IMR-90 (cell line): ENCODE measurements around the gene TEDC1. TPM values are rescaled to one million over a fixed set of nuclear protein-coding genes. Genes with fewer than 3 reads are reported as not detected.

ENCODE experiments used
- ATAC-seq: fragments of 200-7000 bp; cut with Tn5 transposase; 2 replicates; pipeline ENCODE4 v1.9.1; 2020; ENCODE audit warnings: low read depth, mild to moderate bottlenecking, moderate library complexity
- BruUV-seq: library from RNA; stranded (reverse); fragments of 400-500 nt; replicated peaks from 2 replicates; lab custom pipeline; 2021; lab: Mats Ljungman, UMichigan
- CTCF ChIA-PET: fragments of 300-600 bp; formaldehyde crosslinking; extraction: SDS; loops from one replicate; lab custom pipeline; 2021; ENCODE audit warnings: antibody characterized with exemption; lab: Yijun Ruan, JAX
- POLR2A ChIA-PET: fragments of 300-600 bp; sonication (Branson Sonifier 250); formaldehyde crosslinking; loops from one replicate; lab custom pipeline; 2022; ENCODE audit warnings: antibody characterized with exemption; ENCODE audit not compliant: unreplicated experiment; lab: Charles Lee
- DNase-seq: peaks from one replicate; pipeline ENCODE4 v3.0.0; 2013
- H2AFZ ChIP-seq: replicated peaks from 2 replicates; pipeline ENCODE3; 2013; ENCODE audit warnings: low read length, mild to moderate bottlenecking; ENCODE audit not compliant: poor library complexity
- H2AK5ac ChIP-seq: 2 replicates; pipeline ENCODE4 v1.6.1; 2013; ENCODE audit warnings: low read depth, low read length, inconsistent platforms
- H2AK9ac ChIP-seq: replicated peaks from 2 replicates; pipeline ENCODE3; 2013; ENCODE audit warnings: mild to moderate bottlenecking, low read depth, low read length, moderate library complexity; ENCODE audit not compliant: poor library complexity
- H2BK120ac ChIP-seq: 2 replicates; pipeline ENCODE4 v1.6.1; 2013; ENCODE audit warnings: low read depth, low read length, inconsistent platforms
- H2BK15ac ChIP-seq: 3 replicates; pipeline ENCODE4 v1.6.1; 2013; ENCODE audit warnings: low read depth, low read length, inconsistent platforms
- H2BK20ac ChIP-seq: 2 replicates; pipeline ENCODE4 v1.6.1; 2013; ENCODE audit warnings: low read depth, mild to moderate bottlenecking, inconsistent platforms, low read length, moderate library complexity
- H2BK5ac ChIP-seq: 2 replicates; pipeline ENCODE4 v1.6.1; 2013; ENCODE audit warnings: mild to moderate bottlenecking, low read depth, low read length, inconsistent platforms; ENCODE audit not compliant: poor library complexity, severe bottlenecking
- H3K14ac ChIP-seq: replicated peaks from 2 replicates; pipeline ENCODE4 v1.6.1; 2013; ENCODE audit warnings: low read depth, low read length, inconsistent platforms
- H3K18ac ChIP-seq: 2 replicates; pipeline ENCODE4 v1.6.1; 2013; ENCODE audit warnings: low read depth, low read length, control low read depth
- H3K23ac ChIP-seq: 2 replicates; pipeline ENCODE4 v1.6.1; 2013; ENCODE audit warnings: low read depth, low read length, inconsistent platforms
- H3K27ac ChIP-seq: 2 replicates; pipeline ENCODE4 v1.5.1; 2013; ENCODE audit warnings: mild to moderate bottlenecking, control low read depth, low read length; ENCODE audit not compliant: insufficient read depth
- H3K27me3 ChIP-seq: 2 replicates; pipeline ENCODE4 v1.6.1; 2013; ENCODE audit warnings: low read length; ENCODE audit not compliant: control insufficient read depth, insufficient read depth
- H3K36me3 ChIP-seq: 2 replicates; pipeline ENCODE4 v1.6.1; 2013; ENCODE audit warnings: low read length, mixed read lengths; ENCODE audit not compliant: control insufficient read depth, insufficient read depth
- H3K4ac ChIP-seq: 2 replicates; pipeline ENCODE4 v1.6.1; 2013; ENCODE audit warnings: low read depth, low read length, inconsistent platforms
- H3K4me1 ChIP-seq: 2 replicates; pipeline ENCODE4 v1.6.1; 2013; ENCODE audit warnings: low read length, mixed read lengths; ENCODE audit not compliant: control insufficient read depth, insufficient read depth
- H3K4me2 ChIP-seq: 2 replicates; pipeline ENCODE4 v1.6.1; 2013; ENCODE audit warnings: low read depth, mild to moderate bottlenecking, control low read depth, low read length, moderate library complexity
- H3K4me3 ChIP-seq: 2 replicates; pipeline ENCODE4 v1.5.1; 2013; ENCODE audit warnings: low read depth, mild to moderate bottlenecking, control low read depth, low read length, moderate library complexity; ENCODE audit not compliant: insufficient read depth
- H3K56ac ChIP-seq: 2 replicates; pipeline ENCODE4 v1.6.1; 2013; ENCODE audit warnings: low read length, inconsistent platforms; ENCODE audit not compliant: insufficient read depth; ENCODE audit errors: extremely low read depth
- H3K79me1 ChIP-seq, 2 experiments: 2 replicates each; pipeline ENCODE4 v1.6.1; 2013; ENCODE audit warnings: low read length in 2 of 2, inconsistent platforms in 1 of 2, low read depth in 1 of 2
- H3K9ac ChIP-seq: 2 replicates; pipeline ENCODE4 v1.6.1; 2013; ENCODE audit warnings: low read depth, low read length, control low read depth
- H3K9me1 ChIP-seq: 2 replicates; pipeline ENCODE4 v1.6.1; 2013; ENCODE audit warnings: low read length, inconsistent platforms; ENCODE audit not compliant: insufficient read depth
- H3K9me3 ChIP-seq: 2 replicates; pipeline ENCODE4 v1.6.1; 2013; ENCODE audit warnings: low read length; ENCODE audit not compliant: control insufficient read depth, insufficient read depth
- H4K20me1 ChIP-seq: 2 replicates; pipeline ENCODE4 v1.6.1; 2013; ENCODE audit warnings: low read length, inconsistent platforms; ENCODE audit not compliant: insufficient read depth
- H4K5ac ChIP-seq: 2 replicates; pipeline ENCODE4 v1.6.1; 2013; ENCODE audit warnings: mild to moderate bottlenecking, low read depth, low read length, control low read depth
- H4K8ac ChIP-seq, 2 experiments: 2 replicates each; pipeline ENCODE4 v1.6.1; 2013; ENCODE audit warnings: low read depth in 2 of 2, low read length in 2 of 2, control low read depth in 1 of 2, inconsistent platforms in 1 of 2
- H4K91ac ChIP-seq: 2 replicates; pipeline ENCODE4 v1.6.1; 2013; ENCODE audit warnings: low read depth, low read length, inconsistent platforms; ENCODE audit not compliant: insufficient read depth
- CHD1 ChIP-seq: IDR thresholded peaks from 2 replicates; pipeline ENCODE4 v1.6.1; 2012; ENCODE audit warnings: low read depth, low read length, improper control_type of control experiment
- MAZ ChIP-seq: IDR thresholded peaks from 2 replicates; pipeline ENCODE4 v1.6.1; 2012; ENCODE audit warnings: low read depth, mild to moderate bottlenecking, low read length, improper control_type of control experiment, moderate library complexity, borderline replicate concordance
- RAD21 ChIP-seq: IDR thresholded peaks from 2 replicates; pipeline ENCODE4 v1.6.1; 2012; ENCODE audit warnings: low read length, improper control_type of control experiment
- RCOR1 ChIP-seq: IDR thresholded peaks from 2 replicates; pipeline ENCODE4 v1.6.1; 2012; ENCODE audit warnings: mild to moderate bottlenecking, low read length, improper control_type of control experiment; ENCODE audit not compliant: insufficient replicate concordance
- SMC3 ChIP-seq: fragments of 150-350 bp; IDR thresholded peaks from 2 replicates; pipeline ENCODE4 v1.6.1; 2016; ENCODE audit warnings: low read depth, mild to moderate bottlenecking, antibody characterized with exemption, low read length, moderate library complexity
- WGBS, 2 experiments: methylation state at CpG; one replicate each; pipeline versions ENCODE4 v1.1.5 to v1.1.7; 2013; ENCODE audit warnings: missing lambda C conversion rate in 2 of 2; ENCODE audit not compliant: insufficient read length in 1 of 2; ENCODE audit errors: extremely low coverage in 2 of 2; 5-methylcytosine and 5-hydroxymethylcytosine counted together
- dilution Hi-C: fragments of 300-500 bp; cut with HindIII; formaldehyde crosslinking; loops from one replicate; pipeline ENCODE4 v1.14.3; 2018; ENCODE audit warnings: low sequenced_read_pairs; ENCODE audit not compliant: unreplicated experiment
- in situ Hi-C: fragments of 300-500 bp; cut with MboI; formaldehyde crosslinking; loops from 3 replicates; pipeline ENCODE4 v1.14.3; 2019; ENCODE audit warnings: low sequenced_read_pairs, inconsistent platforms, mixed read lengths
- intact Hi-C: fragments of 100-400 bp; cut with micrococcal nuclease; formaldehyde crosslinking; loops from 2 replicates; pipeline ENCODE4 v1.10.0; 2022
- polyA plus RNA-seq, 3 experiments: library from polyadenylated mRNA; depleted of rRNA; stranded (reverse); fragments of >200 nt; gene quantifications; 2 replicates each; pipeline ENCODE4 v1.2.3, GENCODE V29; 2012; ENCODE audit warnings: low replicate concordance in 1 of 3
- total RNA-seq: library from RNA; depleted of rRNA; stranded (reverse); fragments of >200 nt; gene quantifications from 2 replicates; pipeline ENCODE4 v1.2.3, GENCODE V29; 2012

Gene TEDC1
- total and polyA plus RNA-seq, 2 of the 4 experiments (the other 2 are of a cell fraction), result 5.7 to 6.4 TPM

DNA sequence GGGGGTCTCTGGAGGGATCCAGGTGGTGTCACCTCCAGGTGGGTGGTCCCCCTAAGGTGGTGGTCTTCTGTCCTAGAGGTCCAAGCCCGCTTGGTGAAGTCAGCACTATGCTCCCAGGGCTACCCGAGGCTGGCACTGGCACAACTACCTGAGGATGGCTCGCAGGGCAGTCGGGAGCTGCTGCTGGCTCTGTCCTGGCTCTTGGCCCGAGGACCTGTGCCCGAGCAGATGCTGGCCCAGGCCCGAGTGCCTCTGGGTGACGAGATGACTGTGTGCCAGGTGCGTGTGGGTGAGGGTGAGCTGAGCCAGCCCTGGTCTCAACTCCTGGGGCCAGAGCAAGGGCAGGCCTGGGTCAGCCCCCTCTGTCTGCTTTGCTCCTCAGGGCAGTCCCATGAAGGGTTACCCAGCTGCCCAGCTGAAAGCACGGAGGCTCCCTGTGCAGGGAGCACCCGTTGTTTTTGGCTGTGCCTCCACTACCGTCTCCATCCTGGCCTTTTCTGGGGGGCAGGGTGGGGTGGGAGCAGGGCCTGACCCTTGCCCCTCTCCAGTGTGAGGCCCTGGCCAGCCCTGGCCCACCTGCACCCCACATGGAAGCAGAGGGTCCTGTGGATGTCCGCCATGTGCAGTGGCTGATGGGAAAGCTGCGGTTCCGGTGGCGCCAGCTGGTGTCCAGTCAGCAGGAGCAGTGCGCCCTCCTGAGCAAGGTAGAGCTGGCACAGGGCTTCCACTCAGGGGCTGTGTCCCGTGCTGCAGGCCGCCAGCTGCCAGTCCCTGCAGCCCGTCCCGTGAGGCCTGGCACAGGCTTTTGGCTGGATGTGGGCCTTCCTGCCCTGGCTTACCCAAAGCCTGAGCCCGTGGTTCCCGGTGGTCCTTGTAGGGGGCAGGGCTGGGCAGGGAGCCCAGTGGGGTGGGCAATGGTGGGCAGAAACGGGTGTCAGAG is 1.3 kb downstream of the TEDC1 start:
- H3K14ac ChIP-seq, result no peak overlapping the region
- H4K5ac ChIP-seq, result no peak overlapping the region
- TF ChIP-seq SMC3, result no peak
- TF ChIP-seq CHD1, result no peak
- TF ChIP-seq RCOR1, result no peak
- TF ChIP-seq RAD21, result no peak
- no peak for TF ChIP-seq MAZ
- no peak overlapping the region for H2AK5ac ChIP-seq
- in situ Hi-C loops, result no loop called here
- dilution Hi-C loops, result no loop called here
- no peaks in the 10 kb centered on the region for H3K36me3 ChIP-seq
- ChIA-PET POLR2A (no interaction called here), CTCF (no interaction called here)
- peaks cover 2% of the 10 kb centered on the region; the same call in 1 of the 2 replicates for H3K4me1 ChIP-seq
- H3K4ac ChIP-seq, result no peak overlapping the region
- H3K9me3 ChIP-seq, result no peaks in the 10 kb centered on the region
- ATAC-seq (no peak), DNase-seq (no peak)
- H3K27me3 ChIP-seq, result peaks cover 5% of the 10 kb centered on the region; the same call in 1 of the 2 replicates
- no peak overlapping the region for H4K8ac ChIP-seq
- H2BK120ac ChIP-seq, result no peak overlapping the region
- no peak overlapping the region for H2AK9ac ChIP-seq
- 0 out of 2 replicates have a peak, but pooled peaks cover 6% of the 10 kb centered on the region for H4K20me1 ChIP-seq
- H3K27ac ChIP-seq, result no peak overlapping the region
- H3K56ac ChIP-seq, result no peak overlapping the region
- H3K9me1 ChIP-seq, result peaks cover 6% of the 10 kb centered on the region; the same call in 1 of the 2 replicates
- WGBS, 2 experiments, result 94% methylated on average over 12 of the region's 24 CpGs; no CpG with 5 or more reads in 1 of the 2 experiments
- H4K91ac ChIP-seq, result no peak overlapping the region
- intact Hi-C loops, result loop anchor here (5.0 kb wide), 1 partner anchor 35 kb away; the partner anchor contains the start of gene TMEM121
- peak overlapping the region; percentile 58 for H2AFZ ChIP-seq
- no peak overlapping the region for H3K4me2 ChIP-seq
- H2BK15ac ChIP-seq, result no peak overlapping the region
- no peak overlapping the region for H2BK5ac ChIP-seq
- H3K9ac ChIP-seq, result no peak overlapping the region
- no peak overlapping the region for H3K18ac ChIP-seq
- H3K23ac ChIP-seq, result no peak overlapping the region
- BruUV-seq, result no TSS peak
- H3K79me1 ChIP-seq, result peaks cover 0 to 5% of the 10 kb centered on the region in 2 experiments; a peak in 1 of 4 replicates
- H2BK20ac ChIP-seq, result no peak overlapping the region
- H3K4me3 ChIP-seq, result no peak overlapping the region
